Prostate gland (tissue), 2 donors: Measurements from ENCODE around the gene FHOD3. TPM values are rescaled to one million over a fixed set of nuclear protein-coding genes. Genes with fewer than 3 reads are reported as not detected.

ENCODE experiments used
- DNase-seq: peaks from one replicate; pipeline ENCODE4 v3.0.0-alpha.2; 2019; ENCODE audit warnings: low spot score
- H3K27ac ChIP-seq, 2 donors: fragments of 200-600 bp; sonication (generic); 2 replicates each; pipeline ENCODE4 v1.5.1; 2017 to 2019
- H3K27me3 ChIP-seq: fragments of 200-600 bp; sonication (generic); replicated peaks from 2 replicates; pipeline ENCODE4 v1.5.1; 2019; ENCODE audit not compliant: insufficient read depth
- H3K36me3 ChIP-seq, 2 donors: fragments of 200-600 bp; sonication (generic); 1 replicate in 1 of 2; 2 replicates in 1 of 2; pipeline versions ENCODE4 v1.5.1 to v1.8.1; 2017 to 2019
- H3K4me1 ChIP-seq: fragments of 200-600 bp; sonication (generic); replicated peaks from 2 replicates; pipeline ENCODE4 v1.5.1; 2019
- H3K4me3 ChIP-seq, 2 donors: fragments of 200-600 bp; sonication (generic); 2 replicates each; pipeline ENCODE4 v1.5.1; 2017 to 2019
- H3K9me3 ChIP-seq: fragments of 200-600 bp; sonication (generic); 2 replicates; pipeline ENCODE4 v1.5.1; 2017
- CTCF ChIP-seq, 4 experiments: fragments of 200-600 bp in 2 of 4; fragments of 450-650 bp in 2 of 4; sonication (generic) in 2 of 4; IDR thresholded peaks; 1 replicate in 3 of 4; 2 replicates in 1 of 4; pipeline ENCODE4 v1.5.1; 2016 to 2019; ENCODE audit warnings: antibody characterized with exemption in 4 of 4, mild to moderate bottlenecking in 2 of 4, moderate library complexity in 2 of 4
- POLR2A ChIP-seq: fragments of 450-650 bp; IDR thresholded peaks from one replicate; pipeline ENCODE4 v1.6.1; 2016; ENCODE audit warnings: antibody characterized with exemption, mild to moderate bottlenecking
- POLR2AphosphoS5 ChIP-seq: sonication (generic); formaldehyde crosslinking; IDR thresholded peaks from one replicate; pipeline ENCODE4 v1.6.1; 2017; ENCODE audit warnings: antibody characterized with exemption
- WGBS: methylation state at CpG from one replicate; pipeline ENCODE4 v1.1.5; 2018; 5-methylcytosine and 5-hydroxymethylcytosine counted together
- intact Hi-C: fragments of 100-400 bp; cut with DNase I; formaldehyde crosslinking; loops from one replicate; pipeline ENCODE4 v1.14.2; 2022
- total RNA-seq, 2 donors: library from RNA; depleted of rRNA; stranded (reverse); fragments of >200 nt; gene quantifications; one replicate each; pipeline ENCODE4 v1.1.0, GENCODE V29; 2016

The FHOD3 gene
- total RNA-seq, 2 donors from 2014 or later, result 25.1 to 52.5 TPM

GRCh38 chr18:36365836-36366775 lies 68.6 kb downstream of the FHOD3 start:
- DNase-seq, result no peak
- TF ChIP-seq CTCF (IDR thresholded peaks at IDR 0.05), result no peak
- TF ChIP-seq POLR2A, result no peak
- no peak for TF ChIP-seq POLR2AphosphoS5
- no peaks in the 10 kb centered on the region for H3K9me3 ChIP-seq
- WGBS, result 91% methylated on average over 7 of the region's 7 CpGs
- intact Hi-C loops, result no loop called here
- H3K4me1 ChIP-seq, result no peaks in the 10 kb centered on the region
- H3K4me3 ChIP-seq, result no peak overlapping the region
- no peaks in the 10 kb centered on the region for H3K27me3 ChIP-seq
- H3K27ac ChIP-seq, result no peak overlapping the region
- no peaks in the 10 kb centered on the region for H3K36me3 ChIP-seq

- H3K9me3 ChIP-seq, result no peaks in the 10 kb centered on the region
- no peak for DNase-seq
- no peaks in the 10 kb centered on the region for H3K4me1 ChIP-seq
- H3K27ac ChIP-seq, result no peak overlapping the region
- WGBS, result 82% methylated on average over 8 of the region's 8 CpGs
- intact Hi-C loops, result no loop called here
- no peak overlapping the region for H3K4me3 ChIP-seq
- no peaks in the 10 kb centered on the region for H3K27me3 ChIP-seq
- TF ChIP-seq CTCF (IDR thresholded peaks at IDR 0.05), result no peak
- no peak for TF ChIP-seq POLR2A
- no peak for TF ChIP-seq POLR2AphosphoS5
- no peaks in the 10 kb centered on the region for H3K36me3 ChIP-seq
Observed at GRCh38 chr18:36366994-36367839, 69.7 kb downstream of the FHOD3 start.

- 87% methylated on average over 3 of the region's 3 CpGs for WGBS
- no peaks in the 10 kb centered on the region for H3K4me1 ChIP-seq
- H3K9me3 ChIP-seq, result no peaks in the 10 kb centered on the region
- no peak for DNase-seq
- no peak for TF ChIP-seq POLR2A
- TF ChIP-seq CTCF (IDR thresholded peaks at IDR 0.05), result no peak
- no peak for TF ChIP-seq POLR2AphosphoS5
- no peak overlapping the region for H3K4me3 ChIP-seq
- intact Hi-C loops, result no loop called here
- H3K36me3 ChIP-seq, result no peaks in the 10 kb centered on the region
- no peak overlapping the region for H3K27ac ChIP-seq
- no peaks in the 10 kb centered on the region for H3K27me3 ChIP-seq
Observed at GRCh38 chr18:36368889-36369288, 71.4 kb downstream of the FHOD3 start.

GRCh38 chr18:36372903-36373311 lies 75.4 kb downstream of the FHOD3 start:
- DNase-seq, result no peak
- no peak overlapping the region for H3K4me3 ChIP-seq
- TF ChIP-seq CTCF (IDR thresholded peaks at IDR 0.05), result no peak
- no peak for TF ChIP-seq POLR2A
- TF ChIP-seq POLR2AphosphoS5, result no peak
- H3K36me3 ChIP-seq, result no peaks in the 10 kb centered on the region
- WGBS, result 63% methylated on average over 5 of the region's 5 CpGs
- intact Hi-C loops, result loop anchor here (10.0 kb wide), 1 partner anchor 192 kb away; no protein-coding TSS in a partner anchor
- H3K9me3 ChIP-seq, result no peaks in the 10 kb centered on the region
- no peaks in the 10 kb centered on the region for H3K27me3 ChIP-seq
- no peaks in the 10 kb centered on the region for H3K4me1 ChIP-seq
- no peak overlapping the region for H3K27ac ChIP-seq
